Caco-2 (cell line): ENCODE results near the gene RIMS1. TPM values are rescaled to one million over a fixed set of nuclear protein-coding genes. Genes with fewer than 3 reads are reported as not detected.

Experiments used
- BruUV-seq: library from RNA; stranded (reverse); fragments of 400-500 nt; replicated peaks from 2 replicates; lab custom pipeline; 2021; lab: Mats Ljungman, UMichigan
- CTCF ChIA-PET: fragments of 300-600 bp; sonication (Branson Sonifier 250); formaldehyde crosslinking; loops from one replicate; lab custom pipeline; 2022; ENCODE audit warnings: antibody characterized with exemption; lab: Charles Lee
- POLR2A ChIA-PET: fragments of 300-600 bp; sonication (Branson Sonifier 250); formaldehyde crosslinking; loops from one replicate; lab custom pipeline; 2022; ENCODE audit warnings: antibody characterized with exemption; lab: Charles Lee
- DNase-seq, 2 experiments: peaks; one replicate each; pipeline versions ENCODE4 v3.0.0 to v3.0.0-alpha.2; 2020 to 2022
- H3K27me3 ChIP-seq: replicated peaks from 2 replicates; pipeline ENCODE4 v1.6.0; 2011; ENCODE audit warnings: low read length; ENCODE audit not compliant: control insufficient read depth, insufficient read depth
- H3K36me3 ChIP-seq: 2 replicates; pipeline ENCODE4 v1.5.1; 2011; ENCODE audit warnings: low read length; ENCODE audit not compliant: control insufficient read depth, insufficient read depth
- H3K4me1 ChIP-seq: fragments of 250-450 bp; sonication (Bioruptor Pico); 2 replicates; pipeline ENCODE4 v1.5.1; 2020; ENCODE audit warnings: mild to moderate bottlenecking
- H3K4me3 ChIP-seq: 2 replicates; pipeline ENCODE4 v1.5.1; 2011; ENCODE audit warnings: low read depth, mild to moderate bottlenecking, control low read depth, low read length
- H3K9me3 ChIP-seq: fragments of 250-450 bp; sonication (Bioruptor Pico); 2 replicates; pipeline ENCODE4 v1.5.1; 2020; ENCODE audit warnings: mild to moderate bottlenecking, moderate library complexity
- H3K27ac Mint-ChIP-seq: one replicate; pipeline ENCODE4 v1.8.0; 2022; ENCODE audit warnings: mixed read lengths; ENCODE audit not compliant: unreplicated experiment
- H3K27me3 Mint-ChIP-seq: one replicate; pipeline ENCODE4 v1.8.0; 2022; ENCODE audit warnings: mixed read lengths; ENCODE audit not compliant: insufficient read depth, unreplicated experiment
- H3K36me3 Mint-ChIP-seq: one replicate; pipeline ENCODE4 v1.8.0; 2022; ENCODE audit warnings: mild to moderate bottlenecking, mixed read lengths; ENCODE audit not compliant: insufficient read depth, unreplicated experiment
- H3K4me1 Mint-ChIP-seq: one replicate; pipeline ENCODE4 v1.8.0; 2022; ENCODE audit warnings: low read depth, mixed read lengths; ENCODE audit not compliant: unreplicated experiment
- H3K4me3 Mint-ChIP-seq: one replicate; pipeline ENCODE4 v1.8.0; 2022; ENCODE audit warnings: mild to moderate bottlenecking, moderate library complexity, mixed read lengths; ENCODE audit not compliant: unreplicated experiment
- H3K9me3 Mint-ChIP-seq: one replicate; pipeline ENCODE4 v1.8.0; 2022; ENCODE audit warnings: mixed read lengths; ENCODE audit not compliant: unreplicated experiment
- CTCF ChIP-seq, 2 experiments: fragments of 200-600 bp in 1 of 2; IDR thresholded peaks; 1 replicate in 1 of 2; 2 replicates in 1 of 2; pipeline versions ENCODE4 v1.5.1 to v1.8.0; 2011 to 2022; ENCODE audit warnings: antibody characterized with exemption in 1 of 2, control low read depth in 1 of 2, inconsistent platforms in 1 of 2, low read depth in 1 of 2, low read length in 1 of 2, mild to moderate bottlenecking in 1 of 2, moderate library complexity in 1 of 2; ENCODE audit not compliant: insufficient read depth in 1 of 2, severe bottlenecking in 1 of 2, unreplicated experiment in 1 of 2
- intact Hi-C: fragments of 100-400 bp; cut with micrococcal nuclease; formaldehyde crosslinking; loops from one replicate; pipeline ENCODE4 v1.10.0; 2022; ENCODE audit not compliant: unreplicated experiment
- total RNA-seq: library from RNA; stranded (reverse); gene quantifications from 2 replicates; pipeline ENCODE4 v1.2.3, GENCODE V29; 2022

The RIMS1 gene
- total RNA-seq, 1 experiment from 2014 or later, result 3.4 TPM

- CTCF ChIA-PET, result no interaction called here
- no peaks in the 10 kb centered on the region for H3K9me3 ChIP-seq
- peaks cover 48% of the 10 kb centered on the region for H3K4me1 ChIP-seq
- TF ChIP-seq CTCF (IDR thresholded peaks at IDR 0.05; ENCODE audit: insufficient read depth in 1 of 2, low read depth in 1 of 2, low read length in 1 of 2, severe bottlenecking in 1 of 2, unreplicated experiment in 1 of 2), result no peak
- peaks cover 10% of the 10 kb centered on the region for H3K4me1 Mint-ChIP-seq
- H3K27ac Mint-ChIP-seq, result no peak overlapping the region
- BruUV-seq, result no TSS peak
- no peaks in the 10 kb centered on the region for H3K9me3 Mint-ChIP-seq
- H3K36me3 Mint-ChIP-seq, result no peaks in the 10 kb centered on the region
- H3K27me3 ChIP-seq, result no peaks in the 10 kb centered on the region
- POLR2A ChIA-PET, result no interaction called here
- H3K36me3 ChIP-seq, result no peaks in the 10 kb centered on the region
- DNase-seq, result peak in 1 of 2 experiments; percentile 12
- H3K4me3 Mint-ChIP-seq, result no peak overlapping the region
- no peak overlapping the region for H3K4me3 ChIP-seq
- no peaks in the 10 kb centered on the region for H3K27me3 Mint-ChIP-seq
- intact Hi-C loops, result no loop called here
These were observed 15.9 kb downstream of the RIMS1 start for GRCh38 chr6:71902261-71902660.

GRCh38 chr6:71906813-71907212 is 20.5 kb downstream of the RIMS1 start:
- TF ChIP-seq CTCF (IDR thresholded peaks at IDR 0.05; ENCODE audit: insufficient read depth in 1 of 2, low read depth in 1 of 2, low read length in 1 of 2, severe bottlenecking in 1 of 2, unreplicated experiment in 1 of 2), result no peak
- no peak overlapping the region for H3K4me3 ChIP-seq
- Mint-ChIP-seq H3K27me3 (no peaks in the 10 kb centered on the region), H3K4me3 (no peak overlapping the region), H3K36me3 (no peaks in the 10 kb centered on the region), H3K27ac (no peak overlapping the region), H3K9me3 (no peaks in the 10 kb centered on the region), H3K4me1 (peaks cover 6% of the 10 kb centered on the region)
- H3K4me1 ChIP-seq, result peaks cover 19% of the 10 kb centered on the region
- BruUV-seq, result no TSS peak
- POLR2A ChIA-PET, result no interaction called here
- intact Hi-C loops, result no loop called here
- no peaks in the 10 kb centered on the region for H3K27me3 ChIP-seq
- DNase-seq, result no peak
- no peaks in the 10 kb centered on the region for H3K36me3 ChIP-seq
- no peaks in the 10 kb centered on the region for H3K9me3 ChIP-seq
- CTCF ChIA-PET, result no interaction called here

GRCh38 chr6:71908162-71908765 is 21.9 kb downstream of the RIMS1 start:
- intact Hi-C loops, result no loop called here
- H3K27me3 ChIP-seq, result no peaks in the 10 kb centered on the region
- BruUV-seq, result no TSS peak
- peaks cover 8% of the 10 kb centered on the region; the same call in 1 of the 2 replicates for H3K4me1 ChIP-seq
- no peak overlapping the region for H3K27ac Mint-ChIP-seq
- no peaks in the 10 kb centered on the region for H3K36me3 ChIP-seq
- H3K36me3 Mint-ChIP-seq, result no peaks in the 10 kb centered on the region
- no peak overlapping the region for H3K4me3 ChIP-seq
- DNase-seq, result no peak
- no peak overlapping the region for H3K4me3 Mint-ChIP-seq
- H3K9me3 ChIP-seq, result no peaks in the 10 kb centered on the region
- peaks cover 6% of the 10 kb centered on the region for H3K4me1 Mint-ChIP-seq
- TF ChIP-seq CTCF (IDR thresholded peaks at IDR 0.05; ENCODE audit: insufficient read depth in 1 of 2, low read depth in 1 of 2, low read length in 1 of 2, severe bottlenecking in 1 of 2, unreplicated experiment in 1 of 2), result no peak
- CTCF ChIA-PET, result no interaction called here
- H3K27me3 Mint-ChIP-seq, result no peaks in the 10 kb centered on the region
- H3K9me3 Mint-ChIP-seq, result no peaks in the 10 kb centered on the region
- POLR2A ChIA-PET, result no interaction called here
